Activated CD8-positive, alpha-beta memory T cell treated with anti-CD3 and anti-CD28 coated beads for 4 hours (primary cell): ENCODE results near the gene ACOT12.

Experiments
- DNase-seq, 2 donors: peaks; one replicate each; pipeline ENCODE4 v3.0.0-alpha.2; 2020; ENCODE audit warnings: low read depth in 2 of 2

Gene ACOT12

DNA sequence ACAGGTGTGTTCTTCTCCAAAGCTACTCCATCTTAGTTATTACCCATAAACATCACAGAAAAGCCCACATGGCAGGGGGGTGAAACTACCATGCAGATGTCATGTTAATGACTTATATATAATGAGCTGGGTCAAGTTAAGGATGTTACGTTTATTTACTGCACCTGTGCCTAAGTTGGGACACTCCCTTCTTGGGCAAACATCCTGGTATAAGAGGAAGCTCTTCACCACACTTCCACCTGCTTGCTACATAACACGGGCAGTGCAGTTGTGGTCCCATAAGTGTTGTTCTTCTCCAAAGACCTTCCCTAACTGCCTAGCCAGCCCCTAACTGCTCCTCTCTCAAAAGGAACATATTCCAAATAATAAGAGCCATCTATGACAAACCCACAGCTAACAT is 101.8 kb downstream of the ACOT12 start:
- DNase-seq, result no peak

DNA sequence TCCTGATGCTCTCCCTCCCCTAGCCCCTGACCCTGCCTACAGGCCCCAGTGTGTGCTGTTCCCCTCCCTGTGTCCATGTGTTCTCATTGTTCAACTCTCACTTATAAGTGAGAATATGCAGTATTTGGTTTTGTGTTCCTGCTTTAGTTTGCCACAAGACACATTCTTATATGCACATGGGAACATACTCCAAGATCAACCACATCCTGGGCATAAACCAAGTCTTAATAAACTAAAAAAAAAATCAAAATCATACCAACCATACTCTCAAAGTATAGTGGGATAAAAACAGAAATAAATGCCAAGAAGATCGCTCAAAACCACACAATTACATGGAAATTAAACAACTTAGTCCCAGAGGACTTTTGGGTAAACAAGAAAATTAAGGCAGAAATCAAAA is 103.8 kb downstream of the ACOT12 start:
- no peak for DNase-seq

DNA sequence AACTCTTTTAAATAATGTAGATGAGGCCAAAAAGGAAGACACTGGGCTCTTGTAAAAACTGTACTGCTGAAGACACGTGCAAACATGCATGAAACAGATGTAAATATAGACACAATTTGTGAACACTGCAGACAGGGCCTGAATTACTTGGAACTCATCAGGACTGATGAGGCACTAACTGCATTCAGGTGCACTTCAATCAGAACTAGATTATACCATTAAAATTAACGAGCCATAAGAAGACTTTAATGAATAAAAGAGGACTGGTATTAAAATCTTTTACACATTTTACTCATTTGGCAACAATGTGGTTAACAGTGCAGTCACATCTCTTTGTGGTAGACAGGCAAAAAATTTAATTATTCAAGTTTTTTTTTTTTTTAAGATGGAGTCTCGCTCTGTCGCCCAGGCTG is 105.9 kb downstream of the ACOT12 start:
- DNase-seq, result no peak

DNA sequence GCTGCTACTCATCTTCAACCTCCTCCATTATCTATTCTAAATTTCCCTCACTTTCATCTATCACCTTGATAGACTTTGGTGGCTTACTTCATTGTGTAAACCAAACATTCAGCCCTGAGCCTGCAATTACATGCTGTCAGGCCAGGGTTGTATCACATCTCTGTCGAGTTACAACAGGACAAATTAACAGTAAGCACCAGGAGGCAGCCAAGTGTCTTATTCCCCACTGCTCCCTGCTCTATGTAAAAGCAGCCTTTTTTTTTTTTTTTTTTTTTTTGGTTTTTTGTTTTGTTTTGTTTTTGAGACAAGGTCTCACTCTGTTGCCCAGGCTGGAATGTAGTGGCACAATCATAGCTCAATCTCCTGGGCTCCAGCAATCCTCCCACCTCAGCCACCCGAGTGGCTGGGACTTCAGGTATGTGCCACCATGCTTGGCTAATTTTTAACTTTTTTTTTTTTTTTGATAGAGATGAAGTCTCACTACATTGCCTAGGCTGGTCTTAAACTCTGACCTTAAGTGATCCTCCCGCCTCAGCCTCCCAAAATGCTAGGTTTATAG is 107.8 kb downstream of the ACOT12 start:
- no peak for DNase-seq

DNA sequence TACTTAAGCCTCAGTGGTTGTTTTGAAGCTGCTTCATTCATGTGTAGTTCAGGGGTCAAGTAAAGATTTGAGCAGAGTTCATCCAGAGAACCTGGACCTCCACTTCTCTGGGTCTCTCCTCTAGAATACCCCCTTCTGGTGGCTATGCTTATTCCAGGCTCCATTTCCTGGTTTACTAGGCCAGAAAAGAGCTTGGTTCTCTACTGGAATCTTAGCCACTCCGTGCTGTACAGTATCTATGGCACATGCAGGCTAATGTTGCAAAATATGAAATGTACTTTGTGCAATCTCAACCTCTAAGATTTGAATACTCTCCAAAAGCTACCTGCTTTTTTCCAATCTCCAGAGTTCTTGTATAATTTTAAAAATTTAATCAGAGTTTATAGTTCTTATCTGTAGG is 110.0 kb downstream of the ACOT12 start:
- DNase-seq, result no peak
